ENCODE results near the gene SNAPIN. TPM values are rescaled to one million over a fixed set of nuclear protein-coding genes. Genes with fewer than 3 reads are reported as not detected.

The SNAPIN gene
- total and polyA plus RNA-seq, 9 of the 15 experiments (the other 6 are each of a cell fraction or from before 2014, with no cell fraction given), result 11.2 to 43.9 (median 32.3) TPM

- no peaks in the 10 kb centered on the region for H3K9me3 ChIP-seq (replicated peaks; ENCODE audit: control insufficient read depth, insufficient read depth, low read depth, low read length)
- intact Hi-C loops (cut with micrococcal nuclease), result no loop called here
- no TSS peak for BruUV-seq (replicated peaks)
- H3K27ac ChIP-seq (ENCODE audit: extremely low read depth, low read depth, low read length), result no peak overlapping the region
- H3K9ac ChIP-seq (ENCODE audit: insufficient read depth in 1 of 2, low read depth in 2 of 2, low read length in 2 of 2), result peak overlapping the region in 1 of 2 experiments; percentile 31; a peak in 1 of 4 replicates
- in situ Hi-C loops (cut with MboI), result no loop called here
- H2AFZ ChIP-seq (ENCODE audit: low read depth, low read length), result no peak overlapping the region
- 65% methylated on average over 2 of the region's 2 CpGs for WGBS (ENCODE audit: insufficient coverage, low coverage, missing lambda C conversion rate)
- H3K4me3 ChIP-seq, result no peak overlapping the region
- no peak for ATAC-seq
- H3K79me2 ChIP-seq (ENCODE audit: control insufficient read depth, insufficient read depth, low read length), result no peaks in the 10 kb centered on the region
- H3K27me3 ChIP-seq (ENCODE audit: control insufficient read depth in 2 of 2, insufficient read depth in 2 of 2, low read length in 2 of 2), result no peaks in the 10 kb centered on the region
- peaks cover 23% of the 10 kb centered on the region for H3K36me3 ChIP-seq (ENCODE audit: control insufficient read depth, insufficient read depth, low read length)
- no peaks in the 10 kb centered on the region for H3K9me1 ChIP-seq (ENCODE audit: control insufficient read depth, insufficient read depth, low read length)
- no peak for FAIRE-seq
- H3K4me1 ChIP-seq (replicated peaks in 1 of 2; ENCODE audit: control insufficient read depth in 2 of 2, insufficient read depth in 2 of 2, low read length in 2 of 2), result peaks cover 14% of the 10 kb centered on the region in 2 experiments
- no peaks in the 10 kb centered on the region for H4K20me1 ChIP-seq (replicated peaks; ENCODE audit: control insufficient read depth, insufficient read depth, low read length)
- no peak overlapping the region for H3K4me2 ChIP-seq (ENCODE audit: insufficient read depth, low read length)
- ChIA-PET POLR2A (interaction anchor here (0.6 to 14.7 kb wide), 9 partner anchors 11 to 336 kb away, joined by 3 to 205 read pairs (median 4); partner anchors contain the start of genes CHTOP, RAB13, S100A1 and S100A13), CTCF (ENCODE audit: low intra/inter-chr PET ratio) (no interaction called here)
- DNase-seq (ENCODE audit: extremely low read depth in 1 of 4, low spot score in 3 of 4), result no peak
- TF ChIP-seq ZBTB5 (IDR thresholded peaks at IDR 0.05), result no peak
- TF ChIP-seq NR2C2 (CRISPR knock-in tag; IDR thresholded peaks at IDR 0.05), result 0 out of 2 replicates have a peak, but pooled peaks have one; percentile 43
- TF ChIP-seq NR2C2 (tag; IDR thresholded peaks at IDR 0.05), result no peak
- TF ChIP-seq POLR2G (IDR thresholded peaks at IDR 0.05; ENCODE audit: low read depth, low read length), result peak; percentile 42; the same call in 1 of the 2 replicates
- TF ChIP-seq, protein P1, sequence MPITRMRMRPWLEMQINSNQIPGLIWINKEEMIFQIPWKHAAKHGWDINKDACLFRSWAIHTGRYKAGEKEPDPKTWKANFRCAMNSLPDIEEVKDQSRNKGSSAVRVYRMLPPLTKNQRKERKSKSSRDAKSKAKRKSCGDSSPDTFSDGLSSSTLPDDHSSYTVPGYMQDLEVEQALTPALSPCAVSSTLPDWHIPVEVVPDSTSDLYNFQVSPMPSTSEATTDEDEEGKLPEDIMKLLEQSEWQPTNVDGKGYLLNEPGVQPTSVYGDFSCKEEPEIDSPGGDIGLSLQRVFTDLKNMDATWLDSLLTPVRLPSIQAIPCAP (CRISPR knock-in tag; IDR thresholded peaks at IDR 0.05; ENCODE audit: borderline replicate concordance), result no peak
- 0 out of 2 replicates have a peak, but pooled peaks have one; percentile 33 for TF ChIP-seq ZFP91 (CRISPR knock-in tag; IDR thresholded peaks at IDR 0.05)
- TF ChIP-seq KLF6 (CRISPR knock-in tag; IDR thresholded peaks at IDR 0.05; ENCODE audit: borderline replicate concordance), result no peak
- 0 out of 2 replicates have a peak, but pooled peaks have one; percentile 38 for TF ChIP-seq SP1 (CRISPR knock-in tag; IDR thresholded peaks at IDR 0.05)
- 0 out of 2 replicates have a peak, but pooled peaks have one; percentile 2 for TF ChIP-seq ETS1 (conservative IDR thresholded peaks at IDR 0.05; ENCODE audit: control insufficient read depth, low read depth, low read length)
- TF ChIP-seq MXD1 (CRISPR knock-in tag; IDR thresholded peaks at IDR 0.05; ENCODE audit: borderline replicate concordance, poor library complexity, severe bottlenecking), result no peak
Measured at GRCh38 chr1:153649863-153650235, 8.7 kb upstream of the SNAPIN start.

Measured in K562 (cell line).